GM18498 (cell line): ENCODE data around the gene MYO1B.

Source experiments
- ATAC-seq: cut with Tn5 transposase; IDR thresholded peaks from one replicate; pipeline ENCODE4 v1.9.1; 2021; ENCODE audit warnings: mild to moderate bottlenecking, moderate library complexity; ENCODE audit not compliant: unreplicated experiment

The MYO1B gene

DNA sequence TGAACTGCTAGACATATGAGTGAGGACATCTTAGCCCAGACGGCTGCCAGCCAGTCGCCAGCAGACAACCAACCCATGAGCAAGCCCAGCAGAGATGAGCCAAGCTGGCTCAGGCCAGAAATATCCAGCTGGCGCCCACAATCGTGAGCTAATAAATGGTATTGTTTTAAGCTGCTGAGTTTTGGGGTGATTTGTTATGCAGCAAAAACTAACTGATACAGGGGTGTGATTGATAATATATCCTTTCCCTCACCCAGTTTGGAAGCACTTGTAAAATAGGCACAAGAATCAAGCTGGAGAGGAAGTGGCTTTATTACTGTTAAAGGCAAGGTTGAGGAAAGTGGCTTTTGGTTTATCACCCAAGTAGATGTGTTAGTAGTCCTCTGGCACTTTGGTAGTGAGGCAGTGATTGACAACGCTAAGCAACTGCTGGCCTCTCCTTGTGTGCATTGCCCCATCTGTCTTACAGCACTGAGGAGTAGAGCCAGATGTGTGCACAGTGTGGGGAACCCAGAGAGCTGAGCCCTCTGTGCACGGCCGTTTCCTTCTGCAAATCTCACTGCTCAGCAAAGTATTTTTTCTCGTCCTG lies 110.1 kb downstream of the MYO1B start:
- ATAC-seq, result no peak

DNA sequence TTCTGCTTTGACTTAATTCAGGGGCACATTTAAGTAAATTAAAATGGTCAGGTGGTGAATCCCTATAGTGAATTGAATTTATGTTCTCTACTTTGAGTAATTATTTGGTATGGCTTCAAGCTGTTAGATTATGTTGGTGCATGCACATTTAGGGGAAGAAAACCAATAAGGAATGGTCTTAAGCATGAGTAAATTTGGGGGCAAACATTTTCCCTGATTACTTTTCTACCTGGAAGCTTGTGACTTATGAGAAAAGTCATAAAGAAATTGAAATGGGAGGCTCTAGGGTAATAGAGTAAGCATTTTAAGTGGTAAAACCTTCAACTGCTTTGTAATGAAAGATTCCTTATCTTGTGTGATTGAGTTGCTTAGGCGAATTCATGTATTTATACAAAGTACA lies 112.5 kb downstream of the MYO1B start:
- ATAC-seq, result no peak

DNA sequence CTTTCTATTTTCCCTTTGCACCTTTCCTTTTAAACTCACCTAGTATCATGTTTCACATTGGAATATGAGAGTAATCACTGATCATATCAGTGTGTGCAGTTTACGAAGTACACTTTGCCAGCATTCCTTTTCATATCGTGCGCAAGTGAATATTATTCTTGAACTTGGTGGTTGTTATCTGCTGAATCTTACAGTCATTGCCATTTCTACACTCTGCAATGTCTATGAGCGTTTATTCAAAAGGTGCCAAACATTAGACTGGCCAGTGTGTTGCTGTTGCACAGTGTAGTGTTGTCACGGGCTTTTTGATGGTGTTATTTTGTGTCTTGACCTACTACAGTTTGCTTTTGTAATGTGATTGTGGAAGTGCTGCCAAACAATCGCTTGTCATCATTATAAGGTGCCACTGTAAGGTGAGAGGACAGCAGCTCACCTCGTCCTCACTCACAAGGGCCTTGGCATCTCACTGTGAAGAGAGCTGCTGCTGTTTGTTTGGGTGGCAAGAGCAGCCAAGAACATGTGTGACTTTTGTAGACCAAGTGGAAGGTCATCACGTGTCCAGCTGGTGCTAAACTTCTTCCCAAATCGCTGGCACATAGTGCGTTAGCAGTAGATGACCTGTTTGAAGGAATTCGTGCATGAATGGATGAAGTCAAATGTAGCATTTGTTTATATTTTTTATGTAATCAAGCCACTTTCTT lies 113.3 kb downstream of the MYO1B start:
- no peak for ATAC-seq

DNA sequence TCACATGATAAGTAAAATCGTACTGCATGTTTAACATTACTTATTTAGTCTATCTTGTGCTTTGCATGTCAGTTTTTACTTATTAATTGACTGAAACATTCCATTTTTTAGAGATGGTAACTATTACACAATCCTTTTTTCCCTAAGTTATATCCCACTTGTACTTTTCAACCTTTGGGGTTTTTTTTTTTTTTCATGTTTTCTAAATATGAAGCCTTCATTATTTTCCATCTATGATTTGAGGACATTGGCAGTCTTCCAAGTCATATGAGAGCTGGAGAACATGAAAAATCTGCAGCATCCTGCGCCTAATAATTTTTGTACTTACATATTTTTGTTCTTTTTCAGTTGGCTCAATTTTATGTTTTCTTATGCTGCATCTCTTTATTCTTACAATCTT lies 113.9 kb downstream of the MYO1B start:
- no peak for ATAC-seq

DNA sequence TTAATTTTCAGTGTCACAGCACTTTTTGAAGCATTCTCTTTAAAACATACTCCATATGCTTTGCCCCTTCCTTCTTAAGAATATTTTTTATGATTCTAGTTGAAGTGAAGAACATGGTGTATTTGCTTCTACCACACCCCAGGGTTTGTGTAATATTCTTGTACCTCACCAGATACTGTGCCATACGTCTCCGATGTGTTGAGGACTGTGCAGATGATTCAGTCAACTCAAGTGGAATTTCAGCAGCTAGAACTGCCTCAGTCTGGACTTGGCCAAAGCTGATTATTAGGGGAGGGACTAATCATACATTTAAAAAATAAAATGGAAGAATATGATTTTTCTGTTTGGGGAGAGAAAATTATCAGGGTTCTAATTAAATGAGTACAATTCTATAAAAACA lies 115.7 kb downstream of the MYO1B start:
- no peak for ATAC-seq

DNA sequence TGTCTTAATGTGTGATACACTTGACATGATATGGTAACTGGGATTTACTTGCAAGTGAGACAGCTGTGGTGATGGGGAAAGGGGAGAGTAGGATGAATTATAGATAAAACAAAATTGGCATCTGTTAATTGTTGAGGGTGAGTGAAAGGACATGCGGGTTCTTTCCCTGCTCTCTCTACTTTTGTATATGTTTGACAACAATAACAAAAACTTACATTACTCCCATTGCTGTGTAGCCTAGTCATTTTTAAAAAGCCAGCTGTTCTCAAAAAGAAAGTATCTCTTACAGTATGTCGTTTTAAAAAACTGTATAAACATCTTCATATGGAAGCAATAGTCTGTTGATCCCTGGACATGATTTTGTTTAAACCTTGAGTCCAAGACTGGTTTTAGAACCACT lies 117.6 kb downstream of the MYO1B start:
- ATAC-seq, result no peak

DNA sequence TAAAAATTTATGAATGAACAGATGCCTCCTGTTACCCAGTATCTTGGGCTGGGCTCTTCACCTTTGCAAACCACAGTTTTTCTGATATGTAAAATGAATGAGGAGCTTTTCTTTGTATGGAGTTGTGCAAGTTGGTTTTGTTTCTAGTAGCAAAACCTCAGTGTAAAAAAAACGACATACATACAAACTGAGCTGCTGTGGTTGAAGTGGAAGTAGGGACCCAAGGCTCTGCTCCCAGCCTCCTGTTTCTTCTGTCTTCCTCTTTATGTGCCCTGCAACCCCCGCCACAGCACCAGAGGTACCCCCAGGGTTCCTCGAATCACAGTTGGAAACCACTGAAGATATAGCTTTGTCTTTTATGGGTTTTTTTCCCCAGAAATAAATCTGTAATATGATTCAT lies 118.1 kb downstream of the MYO1B start:
- no peak for ATAC-seq

DNA sequence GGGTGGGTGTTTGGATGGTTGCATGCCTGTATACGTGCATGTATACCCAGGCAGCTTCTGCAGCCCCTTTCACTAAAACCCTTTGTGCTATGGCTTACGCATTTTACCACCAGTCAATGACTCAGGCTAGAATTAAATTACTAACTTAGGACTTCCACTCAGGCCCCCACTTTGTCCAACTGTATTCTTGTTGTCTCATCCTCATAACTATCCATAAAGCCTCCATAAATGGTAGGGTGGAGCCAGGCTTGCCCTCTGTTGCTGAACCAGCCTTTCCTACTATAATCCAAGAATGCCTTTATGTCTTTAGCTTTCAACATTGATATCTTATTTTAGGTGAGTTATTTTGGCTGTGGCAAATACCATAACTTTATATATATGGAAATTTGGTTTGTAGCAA lies 119.9 kb downstream of the MYO1B start:
- ATAC-seq, result no peak

DNA sequence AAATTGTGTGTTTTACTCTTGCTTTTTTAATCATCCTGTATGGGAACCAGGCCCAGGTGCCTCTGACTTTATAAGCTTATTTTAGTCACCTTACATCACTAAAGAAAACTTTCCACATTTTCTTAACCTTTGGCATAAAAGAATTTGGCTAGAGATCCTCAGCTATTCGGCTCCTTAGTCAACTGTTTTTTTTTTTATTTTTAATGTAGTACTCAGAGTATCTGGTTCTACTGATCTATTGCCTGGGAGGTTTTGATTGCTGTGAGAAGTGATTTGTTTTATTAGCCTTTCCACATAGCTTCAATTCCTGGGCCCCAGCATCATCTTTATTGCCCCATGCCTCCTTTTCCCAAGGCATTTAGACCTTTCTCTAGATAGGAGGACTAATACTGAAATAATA lies 121.0 kb downstream of the MYO1B start:
- ATAC-seq, result no peak

DNA sequence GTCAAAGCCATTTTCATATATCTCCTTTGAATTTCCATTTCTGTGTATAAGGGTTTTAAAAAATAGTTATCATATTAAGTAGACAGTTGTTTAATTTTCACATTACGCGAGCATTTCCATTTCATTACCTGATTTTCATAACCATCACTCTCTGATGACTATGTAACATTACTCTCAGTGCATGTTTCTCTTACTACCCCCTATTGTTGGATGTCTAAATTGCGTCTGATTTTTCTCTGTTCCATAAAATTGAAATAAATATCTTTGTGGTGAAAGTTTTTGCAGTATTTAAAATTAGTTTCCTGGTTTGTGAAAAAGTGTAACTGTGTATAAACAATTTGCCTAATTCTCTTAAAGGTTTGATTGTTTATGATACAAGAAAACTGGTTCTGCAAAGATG lies 123.8 kb downstream of the MYO1B start:
- ATAC-seq, result no peak

DNA sequence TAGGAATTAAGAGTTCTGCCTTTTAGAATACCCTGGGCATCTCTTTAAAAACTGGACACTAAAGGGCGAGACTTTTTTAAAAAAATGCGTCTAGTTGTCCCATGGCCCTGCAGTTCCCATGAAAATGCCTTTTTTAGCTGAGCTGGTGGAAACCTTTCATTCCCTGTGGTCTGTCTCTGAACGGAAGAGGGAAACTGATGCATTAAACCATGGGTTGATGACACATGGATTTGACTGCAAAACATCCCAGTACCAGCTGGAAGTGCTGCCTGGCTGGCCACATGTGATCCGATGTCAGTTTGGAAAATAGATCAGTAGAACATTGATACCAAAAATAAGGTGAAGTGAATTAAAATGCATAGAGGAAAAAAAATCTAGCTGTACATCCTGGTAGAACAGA lies 129.2 kb downstream of the MYO1B start:
- ATAC-seq, result no peak

DNA sequence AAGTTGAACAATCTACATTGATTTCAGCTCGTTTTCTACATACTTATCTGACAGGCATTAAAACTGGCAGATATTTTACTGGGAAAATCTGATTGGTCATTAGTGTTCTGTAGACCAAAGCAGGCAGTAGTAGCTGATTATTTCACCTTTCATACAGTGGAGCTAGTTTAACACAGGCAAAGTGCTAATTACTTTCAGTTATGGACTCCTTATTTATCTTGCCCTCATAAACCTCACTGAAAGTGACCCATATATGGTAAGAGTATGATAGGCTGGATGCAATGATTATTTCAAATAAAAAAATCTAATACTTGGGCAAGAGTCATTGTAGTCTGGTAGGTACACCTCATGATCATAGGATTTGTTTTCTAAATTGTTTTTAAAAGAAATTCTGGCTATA lies 129.7 kb downstream of the MYO1B start:
- ATAC-seq, result no peak

DNA sequence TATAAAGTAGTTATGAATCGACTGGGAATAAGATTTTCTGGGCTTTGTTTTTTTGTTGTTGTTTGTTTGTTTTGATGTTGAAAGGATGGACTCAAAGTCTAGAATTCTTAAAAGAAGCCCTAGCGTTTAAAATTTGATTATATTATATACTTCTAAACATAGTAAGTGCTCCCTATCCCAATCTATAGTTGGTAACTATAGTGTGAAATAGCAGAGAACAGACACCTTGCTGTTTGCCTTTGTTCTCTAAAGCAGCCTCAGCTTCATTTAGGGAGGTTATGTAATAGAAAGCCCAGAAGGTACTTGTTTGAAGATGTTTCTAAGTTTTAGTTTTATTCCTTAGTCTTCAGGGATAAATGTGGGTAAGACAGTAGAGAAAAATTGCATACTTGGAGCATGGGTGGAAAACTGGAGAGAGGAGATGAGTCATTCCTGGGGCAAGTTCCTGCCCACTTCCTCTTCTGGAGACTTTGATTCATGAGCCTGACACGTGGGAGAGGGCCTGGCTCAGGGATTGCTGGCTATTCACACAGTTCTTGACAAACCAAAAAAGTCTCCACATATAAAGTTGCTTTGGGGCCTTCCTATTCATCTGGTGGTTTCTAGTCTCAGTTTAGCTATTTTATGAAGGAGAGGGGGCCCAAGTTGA lies 131.9 kb downstream of the MYO1B start:
- ATAC-seq, result no peak

DNA sequence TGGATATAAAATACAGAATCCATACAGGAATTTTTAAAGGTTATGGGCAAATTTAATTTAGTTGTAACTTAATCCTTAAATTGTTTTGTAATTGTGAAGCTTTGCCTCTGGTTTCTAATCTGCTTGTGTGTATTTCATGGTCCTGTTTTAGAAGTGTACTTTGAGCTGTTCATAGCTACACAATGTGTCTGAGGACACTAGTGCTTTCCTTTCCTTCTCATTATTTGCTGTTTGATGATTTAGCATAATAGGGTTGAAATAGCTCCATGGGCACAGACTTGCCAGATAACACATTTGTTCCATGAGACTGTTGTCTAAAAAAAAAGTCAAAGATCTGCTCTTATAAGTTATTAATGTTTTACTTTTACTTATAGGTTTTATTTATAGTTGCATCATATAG lies 134.2 kb downstream of the MYO1B start:
- ATAC-seq, result no peak

DNA sequence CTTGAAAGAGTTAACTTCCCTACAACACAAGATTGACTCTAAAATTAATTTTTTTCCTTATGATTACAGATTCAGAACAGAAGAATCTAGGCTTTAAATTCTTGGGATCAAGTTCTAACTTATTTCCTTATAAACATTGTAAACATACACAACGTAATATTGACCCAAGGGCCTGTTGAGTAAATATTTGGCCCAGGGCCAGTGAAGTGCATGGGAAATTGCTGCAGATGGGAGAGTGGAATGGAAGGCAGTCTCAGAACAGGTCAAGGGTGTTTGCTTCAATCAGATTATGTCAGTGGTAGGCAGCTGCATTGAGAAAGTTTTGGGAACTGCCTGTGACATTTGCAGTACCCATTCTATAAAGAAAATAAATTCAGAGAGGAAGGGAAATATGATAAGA lies 137.6 kb downstream of the MYO1B start:
- ATAC-seq, result no peak

DNA sequence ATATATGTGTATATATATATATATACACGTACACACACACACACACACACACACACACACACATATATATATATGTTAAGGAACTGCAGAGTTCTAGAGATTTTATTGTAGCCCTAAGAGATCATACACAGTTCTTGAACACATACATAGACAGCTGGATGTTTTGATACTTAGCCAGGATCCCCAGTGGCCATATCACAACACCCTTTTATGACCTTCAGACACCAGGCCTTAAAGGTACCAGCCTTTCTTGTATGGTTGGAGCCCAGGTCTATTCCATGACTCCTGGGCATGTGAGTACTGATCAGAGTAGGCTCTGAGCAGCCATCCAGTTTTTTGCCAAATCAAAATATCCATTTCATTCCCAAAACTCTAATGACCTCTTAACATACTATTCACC lies 138.3 kb downstream of the MYO1B start:
- ATAC-seq, result no peak

DNA sequence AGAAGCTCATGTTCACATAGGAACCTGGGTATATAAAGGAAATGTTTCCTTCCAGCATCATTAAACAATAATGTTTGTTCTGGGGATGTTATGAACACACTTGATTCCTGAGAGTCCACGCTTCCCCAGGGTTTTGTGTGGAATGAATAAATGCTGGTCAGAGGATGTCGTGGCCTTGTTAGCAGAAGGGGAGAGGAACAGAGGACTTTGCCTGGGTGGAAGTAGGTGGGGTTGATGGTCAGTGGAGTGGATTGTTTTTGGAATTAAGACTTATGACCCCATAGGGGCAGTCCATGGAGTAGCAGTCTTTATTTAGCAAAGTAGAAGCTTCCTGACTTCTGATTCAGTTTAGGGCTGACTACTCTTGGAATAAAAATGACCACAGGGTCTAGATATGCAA lies 139.6 kb downstream of the MYO1B start:
- ATAC-seq, result no peak

DNA sequence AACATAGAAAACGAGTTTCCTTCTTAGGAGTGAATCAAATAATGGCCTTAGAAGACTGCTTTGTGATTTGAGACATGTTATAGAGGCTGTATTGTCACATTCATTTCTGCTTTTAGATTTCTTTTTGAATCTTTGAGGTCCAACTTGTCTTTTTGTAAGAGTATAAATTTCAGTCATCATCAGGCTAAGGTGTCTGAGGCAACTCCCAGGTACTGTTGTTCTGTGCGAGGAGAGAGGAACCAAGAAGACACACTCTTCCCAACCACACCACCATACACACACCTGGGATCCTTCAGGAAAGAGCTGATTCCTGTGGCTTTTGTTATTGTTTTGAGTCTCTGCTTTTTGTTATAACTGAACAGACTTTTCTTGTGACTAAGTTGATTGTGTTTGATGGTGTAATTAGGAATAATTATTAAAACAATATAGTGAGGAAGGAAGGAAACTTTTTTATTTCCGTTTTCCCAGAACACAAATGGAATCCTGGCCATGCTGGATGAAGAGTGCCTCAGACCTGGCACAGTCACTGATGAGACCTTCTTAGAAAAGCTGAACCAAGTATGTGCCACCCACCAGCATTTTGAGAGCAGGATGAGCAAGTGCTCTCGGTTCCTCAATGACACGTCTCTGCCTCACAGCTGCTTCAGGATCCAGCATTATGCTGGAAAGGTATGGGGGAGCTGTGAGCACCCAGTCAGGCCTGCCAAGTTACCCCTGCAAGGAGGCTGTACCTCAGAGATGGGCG lies 140.4 kb downstream of the MYO1B start:
- ATAC-seq, result peak; percentile 64

DNA sequence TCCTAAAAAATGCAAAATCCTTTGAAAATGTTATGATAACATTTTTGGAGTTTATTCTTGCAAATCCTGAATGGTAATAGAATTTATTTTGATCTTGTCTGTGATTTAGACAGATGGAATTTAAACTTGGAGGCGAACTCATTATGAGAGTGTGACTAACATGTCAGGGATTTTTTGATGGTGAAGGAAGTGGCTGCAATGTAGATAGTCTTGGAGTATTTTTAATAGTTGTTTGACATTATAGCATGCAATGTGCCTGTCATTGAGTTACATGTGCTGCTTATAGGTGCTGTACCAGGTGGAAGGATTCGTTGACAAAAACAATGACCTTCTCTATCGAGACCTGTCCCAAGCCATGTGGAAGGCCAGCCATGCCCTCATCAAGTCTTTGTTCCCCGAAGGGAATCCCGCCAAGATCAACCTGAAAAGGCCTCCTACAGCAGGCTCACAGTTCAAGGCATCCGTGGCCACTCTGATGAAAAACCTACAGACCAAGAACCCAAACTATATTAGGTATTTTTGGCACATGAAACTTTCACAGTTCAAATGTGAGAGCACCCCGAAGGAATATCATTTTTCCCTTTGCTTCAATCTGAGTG lies 141.8 kb downstream of the MYO1B start:
- ATAC-seq, result no peak

DNA sequence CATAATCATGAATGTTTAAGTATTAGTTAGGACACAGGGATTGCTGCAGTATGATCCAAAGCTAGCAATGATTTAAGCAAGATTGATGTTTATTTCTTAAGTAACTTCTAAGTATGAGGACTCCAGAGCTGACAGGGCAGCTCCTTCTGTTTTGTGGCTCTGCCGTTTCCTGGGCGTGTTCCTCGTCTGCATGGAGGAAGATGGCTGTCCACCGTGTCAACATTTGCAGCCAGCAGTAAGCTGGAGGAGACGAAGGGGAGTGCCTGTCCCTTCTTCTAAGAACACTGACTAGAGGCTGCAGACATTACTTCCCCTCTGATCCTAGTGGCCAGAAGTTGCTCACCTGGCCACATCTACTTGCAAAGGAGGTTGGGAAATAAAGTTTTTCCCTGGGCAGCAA lies 144.1 kb downstream of the MYO1B start:
- ATAC-seq, result no peak

DNA sequence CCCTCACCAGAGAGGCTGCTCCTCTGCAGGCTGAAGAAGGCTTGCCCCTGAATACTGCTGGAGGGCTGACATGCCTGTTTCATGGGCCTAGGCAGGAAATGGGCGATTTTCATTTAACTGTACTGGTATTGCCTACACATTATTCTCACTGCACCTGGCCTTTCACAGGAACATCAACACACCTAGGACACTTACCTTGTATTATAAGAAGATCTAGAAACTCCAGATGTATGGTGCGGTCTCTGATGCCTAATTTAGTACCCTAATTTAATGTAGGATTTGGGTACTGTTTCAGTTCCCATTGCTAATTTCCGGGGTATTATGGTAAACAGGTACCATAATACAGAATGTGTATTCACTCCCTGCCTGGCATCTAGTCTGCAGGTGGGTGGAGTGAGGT lies 146.0 kb downstream of the MYO1B start:
- ATAC-seq, result no peak

DNA sequence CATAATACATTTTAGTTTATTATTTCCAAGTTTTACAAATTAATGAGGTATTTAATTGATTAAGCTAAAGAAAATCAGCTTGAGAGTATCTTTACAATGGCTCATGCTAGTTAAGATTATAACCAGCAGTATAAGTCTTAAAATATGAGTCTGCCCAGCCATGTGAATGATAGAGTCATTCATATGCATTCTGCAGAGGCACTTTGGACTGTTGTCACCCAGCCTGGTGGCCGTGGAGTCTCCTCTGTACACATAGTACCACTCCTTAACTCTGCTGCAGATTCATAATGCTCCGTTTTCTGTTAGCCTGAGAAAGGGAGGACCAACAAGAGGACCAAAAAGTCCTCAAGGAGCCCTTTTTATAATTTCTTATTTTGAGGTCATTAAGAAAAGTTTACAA lies 148.8 kb downstream of the MYO1B start:
- ATAC-seq, result no peak
